HG03432 (cell line): ENCODE results near the gene ATXN1.
A peak's percentile ranks its signal among the peaks of the same experiment; 100 is the strongest.

ENCODE experiments used
- ATAC-seq: cut with Tn5 transposase; IDR thresholded peaks from one replicate; pipeline ENCODE4 v1.9.1; 2021; ENCODE audit warnings: mild to moderate bottlenecking, moderate library complexity; ENCODE audit not compliant: unreplicated experiment

Gene ATXN1

GRCh38 chr6:16355699-16356446 lies 405.4 kb downstream of the ATXN1 start:
- ATAC-seq: no peak

- ATAC-seq: no peak
Observed at GRCh38 chr6:16355238-16355637, 406.0 kb downstream of the ATXN1 start.

- ATAC-seq: no peak
Observed at GRCh38 chr6:16354692-16355091, 406.6 kb downstream of the ATXN1 start.

- ATAC-seq: no peak
Observed at GRCh38 chr6:16352821-16353438, 408.3 kb downstream of the ATXN1 start.

GRCh38 chr6:16352258-16352635 lies 409.0 kb downstream of the ATXN1 start:
- ATAC-seq: no peak

- ATAC-seq: no peak
Observed at GRCh38 chr6:16349544-16349943, 411.7 kb downstream of the ATXN1 start.

- ATAC-seq: no peak
Observed at GRCh38 chr6:16346831-16347230, 414.4 kb downstream of the ATXN1 start.

- no peak for ATAC-seq
Observed at GRCh38 chr6:16345449-16346330, 415.6 kb downstream of the ATXN1 start.

- no peak for ATAC-seq
Observed at GRCh38 chr6:16344756-16345155, 416.5 kb downstream of the ATXN1 start.

- ATAC-seq: no peak
Observed at GRCh38 chr6:16343593-16343992, 417.7 kb downstream of the ATXN1 start.

- ATAC-seq: no peak
Observed at GRCh38 chr6:16339265-16339587, 422.0 kb downstream of the ATXN1 start.

GRCh38 chr6:16338577-16339264 lies 422.5 kb downstream of the ATXN1 start:
- ATAC-seq: no peak

GRCh38 chr6:16337295-16337975 lies 423.8 kb downstream of the ATXN1 start:
- no peak for ATAC-seq

- ATAC-seq: no peak
Observed at GRCh38 chr6:16336911-16337294, 424.4 kb downstream of the ATXN1 start.

GRCh38 chr6:16336056-16336818 lies 425.0 kb downstream of the ATXN1 start:
- no peak for ATAC-seq

GRCh38 chr6:16335176-16335575 lies 426.1 kb downstream of the ATXN1 start:
- no peak for ATAC-seq

- ATAC-seq: no peak
Observed at GRCh38 chr6:16334671-16335070, 426.6 kb downstream of the ATXN1 start.

GRCh38 chr6:16333580-16333979 lies 427.7 kb downstream of the ATXN1 start:
- no peak for ATAC-seq

GRCh38 chr6:16332175-16332542 lies 429.1 kb downstream of the ATXN1 start:
- peak; percentile 85 for ATAC-seq
